ENCODE data around the gene PCDH17.

The PCDH17 gene

GRCh38 chr13:57635541-57636085 is 4.1 kb downstream of the PCDH17 start:
- DNase-seq: no peak

GRCh38 chr13:57636816-57637215 is 5.3 kb downstream of the PCDH17 start:
- no peak for DNase-seq

- no peak for DNase-seq
Observed at GRCh38 chr13:57637515-57637914, 6.0 kb downstream of the PCDH17 start.

- no peak for DNase-seq
Observed at GRCh38 chr13:57638186-57638890, 6.8 kb downstream of the PCDH17 start.

GRCh38 chr13:57640607-57641006 is 9.1 kb downstream of the PCDH17 start:
- DNase-seq: no peak

- no peak for DNase-seq
Observed at GRCh38 chr13:57641051-57641450, 9.5 kb downstream of the PCDH17 start.

- DNase-seq: no peak
Observed at GRCh38 chr13:57644106-57644505, 12.6 kb downstream of the PCDH17 start.

GRCh38 chr13:57653229-57653989 is 21.9 kb downstream of the PCDH17 start:
- DNase-seq: no peak

- no peak for DNase-seq
Observed at GRCh38 chr13:57665481-57665880, 33.9 kb downstream of the PCDH17 start.

- DNase-seq: no peak
Observed at GRCh38 chr13:57666131-57666953, 34.8 kb downstream of the PCDH17 start.

GRCh38 chr13:57672168-57672567 is 40.6 kb downstream of the PCDH17 start:
- no peak for DNase-seq

- DNase-seq: no peak
Observed at GRCh38 chr13:57673197-57673596, 41.7 kb downstream of the PCDH17 start.

- no peak for DNase-seq
Observed at GRCh38 chr13:57675526-57675925, 44.0 kb downstream of the PCDH17 start.

GRCh38 chr13:57680609-57681008 is 49.1 kb downstream of the PCDH17 start:
- DNase-seq: no peak

GRCh38 chr13:57682128-57682716 is 50.7 kb downstream of the PCDH17 start:
- no peak for DNase-seq

- DNase-seq: no peak
Observed at GRCh38 chr13:57698851-57699250, 67.3 kb downstream of the PCDH17 start.

- DNase-seq: no peak
Observed at GRCh38 chr13:57704031-57704430, 72.5 kb downstream of the PCDH17 start.

GRCh38 chr13:57716295-57716694 is 84.8 kb downstream of the PCDH17 start:
- no peak for DNase-seq

GRCh38 chr13:57724486-57725272 is 93.1 kb downstream of the PCDH17 start:
- no peak for DNase-seq

- no peak for DNase-seq
Observed at GRCh38 chr13:57725480-57725879, 93.9 kb downstream of the PCDH17 start.

- no peak for DNase-seq
Observed at GRCh38 chr13:57726981-57727380, 95.4 kb downstream of the PCDH17 start.

GRCh38 chr13:57734306-57734705 is 102.8 kb downstream of the PCDH17 start:
- no peak for DNase-seq
